NCI-H82 treated with DMSO at 0.1 percent for 48 hours (cell line): Measurements from ENCODE around the gene ZNF615.
"Not testable (repeated sequence)": the region's sequence is repeated elsewhere in the genome, so short reads cannot be mapped to it uniquely, and the experiment has no call there.

Experiments
- DNase-seq: peaks from one replicate; lab custom pipeline; 2025; ENCODE audit not compliant: unreplicated experiment; lab: John Stamatoyannopoulos, UW

ZNF615 gene

GRCh38 chr19:51980926-51981325, 27.1 kb downstream of the ZNF615 start:
- not testable (repeated sequence) for DNase-seq

GRCh38 chr19:51980116-51980736, 27.8 kb downstream of the ZNF615 start:
- DNase-seq: no peak

GRCh38 chr19:51978882-51979281, 29.1 kb downstream of the ZNF615 start:
- DNase-seq: no peak

- no peak for DNase-seq
Observed at GRCh38 chr19:51977346-51977745, 30.7 kb downstream of the ZNF615 start.

GRCh38 chr19:51976852-51977251, 31.2 kb downstream of the ZNF615 start:
- DNase-seq: no peak

GRCh38 chr19:51975787-51976186, 32.2 kb downstream of the ZNF615 start:
- DNase-seq: not testable (repeated sequence)

- DNase-seq: no peak
Observed at GRCh38 chr19:51971624-51972023, 36.4 kb downstream of the ZNF615 start.

- no peak for DNase-seq
Observed at GRCh38 chr19:51970718-51971117, 37.3 kb downstream of the ZNF615 start.

GRCh38 chr19:51965583-51965982, 42.4 kb downstream of the ZNF615 start:
- no peak for DNase-seq

- peak; percentile 79 for DNase-seq
Observed at GRCh38 chr19:51960621-51961233, 47.3 kb downstream of the ZNF615 start.

- no peak for DNase-seq
Observed at GRCh38 chr19:51959791-51960190, 48.2 kb downstream of the ZNF615 start.

GRCh38 chr19:51957846-51958245, 50.2 kb downstream of the ZNF615 start:
- DNase-seq: not testable (repeated sequence)

GRCh38 chr19:51948975-51949374, 59.0 kb downstream of the ZNF615 start:
- DNase-seq: no peak

- no peak for DNase-seq
Observed at GRCh38 chr19:51946602-51947001, 61.4 kb downstream of the ZNF615 start.

- DNase-seq: no peak
Observed at GRCh38 chr19:51944798-51945552, 63.0 kb downstream of the ZNF615 start.
